ENCODE measurements around the gene KLHL3.
A peak's percentile ranks its signal among the peaks of the same experiment; 100 is the strongest.

The KLHL3 gene

DNA sequence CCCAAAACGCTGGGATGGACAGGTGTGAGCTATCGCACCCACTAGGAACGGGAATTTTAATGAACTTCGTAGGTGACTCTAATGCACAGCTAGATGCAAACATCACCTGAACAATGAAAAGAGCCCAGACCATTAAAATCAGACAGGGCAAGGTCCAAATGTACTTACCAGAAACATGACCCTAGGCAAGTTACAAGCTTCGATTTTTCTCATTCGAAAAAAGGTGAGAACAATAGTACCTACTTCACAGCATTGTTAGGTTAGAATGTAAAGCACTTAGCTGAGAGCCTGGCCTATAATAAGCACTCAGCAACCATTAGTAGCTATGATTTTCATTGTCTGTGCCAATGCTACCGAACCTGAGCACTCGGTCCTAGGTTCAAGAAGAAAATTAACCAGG is 5.8 kb upstream of the KLHL3 start:
- DNase-seq: no peak

DNA sequence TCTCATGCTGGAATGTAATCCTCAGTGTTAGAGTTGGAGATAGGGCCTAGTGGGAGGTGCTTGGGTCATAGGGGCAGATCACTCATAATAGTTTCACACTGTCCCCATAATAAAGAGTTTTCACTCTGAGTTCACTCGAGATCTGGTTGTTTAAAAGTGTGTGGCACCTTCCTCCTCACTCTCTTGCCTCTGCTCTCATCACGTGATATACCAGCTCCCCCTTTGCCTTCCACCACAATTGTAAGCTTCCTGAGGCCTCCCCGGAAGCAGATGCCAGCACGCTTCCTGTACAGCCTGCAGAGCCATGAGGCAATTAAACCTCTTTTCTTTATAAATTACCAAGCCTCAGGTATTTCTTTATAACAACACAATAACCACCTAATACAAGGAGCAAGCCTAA is 3.8 kb upstream of the KLHL3 start:
- DNase-seq: no peak

DNA sequence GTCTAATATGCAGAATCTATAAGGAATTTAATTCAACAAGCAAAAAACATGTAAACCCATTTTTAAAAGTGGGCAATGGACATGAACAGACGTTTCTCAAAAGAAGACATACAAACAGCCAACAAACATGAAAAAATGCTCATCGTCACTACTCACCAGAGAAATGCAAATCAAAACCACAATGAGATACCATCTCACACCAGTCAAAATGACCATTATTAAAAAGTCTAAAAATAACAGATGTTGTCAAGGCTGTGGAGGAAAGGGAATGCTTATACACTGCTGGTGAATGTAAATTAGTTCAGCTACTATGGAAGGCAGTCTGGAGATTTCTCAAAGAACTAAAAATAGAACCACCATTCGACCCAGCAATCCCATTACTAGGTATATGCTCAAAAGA is 3.1 kb upstream of the KLHL3 start:
- DNase-seq: no peak

DNA sequence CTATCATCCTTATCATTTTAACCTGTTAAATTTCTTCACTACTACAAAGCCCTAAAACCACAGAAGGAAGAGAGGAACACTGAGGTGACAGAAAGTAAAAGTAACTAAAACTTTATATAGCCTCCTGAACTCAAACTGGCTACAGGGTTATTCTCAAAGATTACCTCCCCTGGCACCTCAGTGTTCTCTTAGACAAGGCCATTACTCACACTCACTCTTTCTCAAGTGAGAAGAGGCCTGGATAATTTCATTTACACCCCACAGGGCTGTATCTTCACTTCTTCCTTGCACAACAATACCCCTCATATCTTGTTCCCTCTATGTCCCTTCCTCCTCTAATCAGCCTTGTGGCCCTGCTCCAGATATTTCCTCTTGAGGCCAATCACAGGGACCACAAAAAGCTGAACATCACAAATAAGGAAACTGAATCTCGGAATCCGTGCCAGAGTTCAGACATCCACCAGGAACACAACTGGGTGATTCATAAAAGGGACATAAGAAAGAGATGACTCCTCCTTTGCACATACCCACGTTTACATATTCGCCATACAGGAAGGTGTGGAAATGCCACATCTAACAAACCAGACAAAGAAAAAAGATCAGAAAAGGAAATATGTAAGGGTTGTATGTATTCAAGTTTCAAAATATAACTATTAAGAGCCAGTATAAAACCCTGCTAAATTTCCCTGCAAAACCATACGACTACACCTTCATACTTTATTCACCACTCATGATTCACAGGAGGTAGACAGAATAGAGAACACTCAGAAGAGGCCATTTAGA is 1.7 kb upstream of the KLHL3 start:
- peak; percentile 62 for DNase-seq

DNA sequence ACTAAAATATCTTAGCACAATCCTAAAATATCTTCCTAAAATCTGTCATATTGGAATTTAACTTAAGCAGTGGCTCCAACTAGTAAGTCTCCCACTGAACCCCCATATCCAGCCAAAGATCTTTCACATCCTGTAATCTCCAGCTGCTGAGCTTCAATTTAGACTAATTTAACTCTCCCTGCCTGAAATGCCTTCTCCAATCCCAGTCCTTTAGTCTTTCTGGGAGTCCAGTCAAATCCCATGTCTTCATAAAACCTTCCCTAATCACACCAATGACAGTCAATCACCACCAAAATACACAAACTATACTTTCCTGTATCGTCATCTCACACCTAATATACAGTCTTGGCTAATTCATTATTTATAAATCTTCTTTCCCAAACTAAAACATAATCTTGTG is 607 bp upstream of the KLHL3 start:
- DNase-seq: no peak

DNA sequence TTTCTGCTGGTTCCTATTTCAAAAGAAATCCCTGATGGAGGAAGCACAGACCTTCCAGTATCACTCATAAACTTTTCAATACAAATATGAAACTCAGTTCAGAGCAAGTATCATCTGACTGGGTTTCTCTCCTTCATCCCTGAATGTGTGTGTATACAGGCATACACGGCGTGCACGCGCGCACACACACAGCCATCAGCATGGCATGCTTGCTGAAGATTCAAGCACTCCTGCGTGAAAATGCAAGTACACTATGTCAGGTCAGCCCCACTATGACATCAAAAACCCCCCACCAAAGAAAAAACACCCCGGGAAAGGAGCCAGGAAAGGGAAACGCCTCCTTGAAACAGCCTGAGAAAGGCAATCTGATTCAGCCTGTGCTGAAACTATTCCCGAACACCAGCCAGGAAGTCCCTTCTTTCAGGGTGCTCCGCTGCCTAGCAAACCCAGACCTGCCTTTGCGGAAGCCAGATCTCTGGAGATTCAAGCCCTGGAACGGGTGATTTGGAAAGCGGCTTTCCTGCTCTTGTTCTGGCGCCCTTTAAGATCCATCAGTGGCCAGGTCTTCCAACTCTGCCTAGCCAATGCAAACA is 831 bp downstream of the KLHL3 start:
- DNase-seq: peak; percentile 71

DNA sequence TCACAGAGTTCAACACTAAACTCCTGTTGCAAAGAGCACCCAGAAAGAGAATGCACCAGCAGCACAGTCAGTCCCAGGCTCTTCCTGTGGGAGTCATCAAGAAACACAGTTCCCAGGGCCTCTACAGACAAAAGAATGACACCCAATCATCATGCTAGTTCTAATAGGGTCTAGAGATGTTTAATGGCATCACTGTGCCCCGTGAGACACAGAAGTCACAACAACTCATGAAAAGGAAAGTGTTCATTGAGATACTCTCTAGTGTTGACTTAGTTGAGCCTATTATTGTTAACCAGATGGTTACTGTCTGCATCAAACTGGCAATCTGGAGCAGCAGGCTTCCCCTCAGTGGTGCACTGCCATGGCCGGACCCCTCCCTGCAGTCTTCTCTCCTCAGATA is 1.6 kb downstream of the KLHL3 start:
- DNase-seq: no peak

DNA sequence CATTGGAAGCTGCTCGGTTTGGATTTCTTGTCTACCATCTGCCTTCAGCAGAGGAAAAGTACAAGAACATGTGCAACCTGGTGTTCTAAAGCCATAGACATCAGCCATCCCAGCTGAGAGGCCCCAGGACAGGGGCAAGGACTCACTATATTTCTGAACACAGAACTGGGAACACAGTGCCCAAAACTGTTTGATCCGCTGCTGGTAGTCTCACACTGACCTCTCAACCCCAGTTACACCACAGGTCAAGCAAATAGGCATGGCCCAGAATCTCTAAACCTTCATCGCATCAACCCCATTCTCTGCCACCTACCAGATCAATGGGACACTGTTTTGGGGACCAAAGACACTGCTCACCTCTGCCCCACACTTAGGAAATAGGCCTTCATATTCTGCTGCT is 2.0 kb downstream of the KLHL3 start:
- no peak for DNase-seq

DNA sequence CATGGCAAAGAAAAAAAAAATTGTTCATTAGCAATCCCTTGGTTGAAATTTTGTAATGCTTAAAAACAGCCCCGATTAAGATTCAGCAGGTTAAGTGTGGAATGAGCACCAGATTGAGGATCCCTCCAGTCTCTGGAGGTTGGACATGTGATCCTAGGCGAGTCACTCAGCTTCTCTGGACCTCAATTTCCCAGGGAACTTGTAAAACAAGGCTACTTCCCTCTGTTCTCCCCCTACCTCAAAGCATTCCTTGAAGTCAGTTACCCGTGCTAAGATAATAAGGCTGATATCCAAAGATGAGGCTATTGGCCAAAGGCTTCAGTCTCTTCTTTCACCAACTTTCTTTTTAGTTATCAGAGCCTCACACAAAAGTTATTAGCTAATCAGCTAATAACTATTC is 2.9 kb downstream of the KLHL3 start:
- no peak for DNase-seq

DNA sequence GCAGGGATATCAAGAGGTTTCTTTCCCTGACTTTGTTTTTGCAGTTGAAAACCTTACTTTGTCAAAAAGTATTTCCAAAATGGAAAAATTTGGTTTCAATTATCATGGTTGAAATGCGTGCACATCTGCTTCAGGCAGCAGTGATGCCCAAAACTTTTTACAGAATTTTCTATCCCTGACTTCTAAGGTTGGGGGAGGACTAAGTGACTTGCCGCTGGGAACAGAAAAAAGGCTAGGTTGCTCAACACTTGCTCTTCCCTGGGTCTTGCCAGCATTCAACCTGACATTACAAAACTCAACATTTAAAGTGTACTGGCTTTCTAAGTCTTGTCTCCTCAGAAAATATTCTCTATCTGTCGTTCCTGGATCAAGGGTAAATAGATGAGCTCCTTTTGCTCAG is 4.7 kb downstream of the KLHL3 start:
- no peak for DNase-seq

DNA sequence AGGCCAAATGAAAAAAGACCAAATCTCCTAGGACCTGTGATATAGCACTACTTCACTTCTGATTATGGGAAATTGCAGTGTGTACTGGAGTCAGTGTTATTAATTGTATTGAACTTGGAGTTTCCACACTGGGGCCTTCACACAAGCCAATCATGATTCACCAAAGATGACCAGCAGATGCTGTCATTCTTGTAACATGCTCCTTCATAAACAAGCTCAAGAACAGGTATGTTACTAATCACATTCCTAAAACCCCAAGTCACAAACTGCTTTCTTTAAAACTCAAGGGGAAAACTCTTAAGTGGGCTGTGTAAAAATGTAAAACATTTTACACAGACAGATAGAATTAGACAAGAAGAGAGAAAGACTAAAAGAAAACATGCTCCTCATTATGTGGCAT is 5.6 kb downstream of the KLHL3 start:
- no peak for DNase-seq

DNA sequence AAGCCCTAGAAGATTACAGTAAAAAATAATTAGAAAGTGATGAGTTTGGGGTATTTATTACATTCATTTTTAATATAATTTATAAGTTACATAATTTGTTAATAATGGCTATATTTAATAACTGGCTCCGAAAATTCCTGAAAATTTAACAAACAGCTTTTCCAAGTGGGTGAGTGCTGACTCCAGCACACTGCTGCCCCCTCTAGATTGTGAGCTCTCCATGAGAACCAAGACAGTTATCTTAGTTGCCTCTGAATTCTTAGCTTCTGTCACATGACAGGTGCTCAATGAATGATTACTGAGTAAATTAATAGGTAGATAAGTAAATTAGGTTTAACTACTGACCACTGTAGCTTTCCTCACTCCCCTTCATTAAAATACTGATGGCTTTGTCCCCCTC is 7.8 kb downstream of the KLHL3 start:
- no peak for DNase-seq

DNA sequence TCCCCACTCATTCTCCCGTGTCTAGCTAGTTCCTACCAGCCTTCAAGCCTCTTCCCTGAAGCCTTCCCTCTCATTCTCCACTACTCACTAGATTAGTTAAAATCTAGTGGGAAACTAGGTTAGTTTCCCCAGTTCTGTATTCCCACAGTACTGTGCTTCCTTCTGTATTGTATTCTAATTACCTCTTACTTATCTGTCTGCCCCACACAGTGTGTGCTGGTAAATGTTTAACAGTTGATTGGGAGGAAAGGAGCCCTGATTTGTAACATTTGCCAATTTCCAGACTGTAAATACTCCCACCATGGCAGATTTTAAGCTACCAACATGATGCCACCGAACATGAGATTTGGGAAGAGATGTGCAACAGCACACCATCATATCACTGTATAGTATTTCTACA is 8.3 kb downstream of the KLHL3 start:
- no peak for DNase-seq

DNA sequence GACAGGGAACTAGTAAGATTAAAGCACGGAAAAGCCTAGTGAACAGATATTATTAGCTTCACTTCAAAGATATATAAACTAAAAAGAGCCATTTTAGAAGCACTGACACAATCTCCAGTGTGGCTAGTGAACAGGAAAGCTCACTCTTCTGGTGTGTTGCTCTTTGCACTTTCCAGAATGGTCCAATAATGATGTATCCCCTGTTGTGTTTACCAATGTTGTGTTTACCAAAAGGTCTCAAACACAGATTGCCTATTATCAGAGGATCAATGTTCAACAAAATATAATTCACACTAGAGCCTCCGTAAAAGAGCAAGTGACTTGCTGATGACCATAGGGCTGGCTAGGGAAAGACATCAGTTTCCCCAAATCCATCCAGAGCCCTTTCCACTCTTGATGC is 11.6 kb downstream of the KLHL3 start:
- no peak for DNase-seq

DNA sequence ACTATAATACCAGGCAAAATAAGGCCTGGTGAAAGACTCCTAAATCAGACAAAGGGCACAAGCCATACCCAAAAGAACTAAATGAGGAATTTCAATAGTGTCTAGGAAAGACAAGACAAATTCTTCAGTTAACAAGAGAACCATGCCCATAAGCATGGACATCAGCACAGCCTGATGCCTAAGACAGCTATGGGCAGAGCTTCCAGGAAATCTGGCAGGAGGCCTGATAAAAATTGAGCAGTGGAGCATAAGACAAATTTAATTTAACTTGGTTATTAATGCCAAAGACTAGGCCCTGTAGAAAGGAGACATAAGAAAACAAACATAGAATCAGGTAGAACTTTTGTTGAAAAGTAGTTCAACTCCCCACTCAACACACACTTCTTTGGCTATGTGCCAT is 17.3 kb downstream of the KLHL3 start:
- DNase-seq: no peak

DNA sequence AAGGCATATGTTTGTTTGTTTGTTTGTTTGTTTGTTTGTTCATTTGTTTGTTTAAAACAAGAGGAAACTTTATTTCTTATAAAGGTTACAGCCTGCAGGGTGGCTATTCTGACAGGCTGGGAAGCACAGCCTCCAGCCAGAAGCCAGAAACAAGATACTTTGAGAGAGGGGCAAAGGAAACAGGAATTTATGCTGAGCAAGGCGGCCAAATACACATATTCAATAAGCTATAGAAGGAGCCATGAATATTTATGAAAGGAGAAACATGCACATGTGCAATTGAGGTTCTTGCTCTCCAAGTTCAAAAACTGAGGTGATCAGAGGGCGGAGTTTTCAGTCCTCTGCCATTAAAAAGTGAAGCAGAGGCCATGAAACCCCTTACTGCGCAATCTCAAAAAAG is 19.6 kb downstream of the KLHL3 start:
- DNase-seq: no peak

DNA sequence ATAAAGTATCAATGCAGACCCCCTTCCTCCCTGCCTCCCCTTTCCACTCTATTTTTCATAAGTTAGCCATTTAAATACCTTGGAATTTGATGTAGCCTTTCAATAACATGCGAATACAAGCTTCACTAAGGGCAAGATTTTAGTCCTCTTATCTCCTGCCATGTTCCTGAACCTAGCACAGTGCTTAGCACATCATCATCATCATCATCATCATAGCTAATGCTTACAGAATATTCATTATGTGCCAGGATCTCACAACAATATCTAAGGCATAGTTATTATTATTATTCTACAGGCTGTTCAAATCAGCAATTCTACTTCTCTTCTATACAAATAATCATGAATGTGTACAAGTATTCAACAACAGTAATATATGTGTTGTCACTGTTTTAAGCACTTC is 20.4 kb downstream of the KLHL3 start:
- no peak for DNase-seq

DNA sequence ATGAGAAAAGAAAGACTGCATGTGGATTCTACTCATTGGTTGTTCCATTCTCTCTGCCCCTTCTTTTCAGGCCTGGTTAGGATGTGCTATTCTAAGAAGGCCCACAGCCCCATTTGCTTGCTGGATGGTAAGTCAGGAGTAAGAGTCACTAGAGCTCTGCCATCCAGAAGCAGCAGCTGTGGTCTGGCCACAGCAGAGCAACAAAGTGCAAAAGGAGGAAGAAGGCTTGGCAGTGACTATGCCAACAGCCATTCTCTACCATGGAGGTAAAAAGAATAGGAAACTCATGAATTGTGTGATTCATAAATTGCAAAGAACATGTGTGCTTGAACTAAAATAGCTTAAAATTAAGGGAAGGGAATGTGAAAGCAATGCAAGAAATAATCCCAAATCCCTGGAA is 20.9 kb downstream of the KLHL3 start:
- no peak for DNase-seq

DNA sequence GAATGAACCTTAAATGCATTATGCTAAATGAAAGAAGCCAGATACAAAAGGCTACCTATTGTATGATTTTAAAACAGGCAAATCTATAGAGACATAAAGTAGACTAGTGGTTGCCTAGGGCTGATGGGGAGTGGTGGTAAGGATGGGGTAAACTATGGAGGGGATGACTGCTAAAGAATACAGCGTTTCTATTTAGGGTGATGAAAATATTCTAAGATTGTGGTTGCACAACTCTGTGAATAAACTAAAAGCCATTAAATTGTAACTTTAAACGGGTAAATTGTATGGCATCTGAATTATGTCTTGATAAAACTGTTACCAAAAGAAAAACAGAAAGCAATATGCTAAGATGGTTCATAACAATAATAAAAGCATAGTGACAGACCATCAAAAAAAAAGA is 21.4 kb downstream of the KLHL3 start:
- DNase-seq: no peak

DNA sequence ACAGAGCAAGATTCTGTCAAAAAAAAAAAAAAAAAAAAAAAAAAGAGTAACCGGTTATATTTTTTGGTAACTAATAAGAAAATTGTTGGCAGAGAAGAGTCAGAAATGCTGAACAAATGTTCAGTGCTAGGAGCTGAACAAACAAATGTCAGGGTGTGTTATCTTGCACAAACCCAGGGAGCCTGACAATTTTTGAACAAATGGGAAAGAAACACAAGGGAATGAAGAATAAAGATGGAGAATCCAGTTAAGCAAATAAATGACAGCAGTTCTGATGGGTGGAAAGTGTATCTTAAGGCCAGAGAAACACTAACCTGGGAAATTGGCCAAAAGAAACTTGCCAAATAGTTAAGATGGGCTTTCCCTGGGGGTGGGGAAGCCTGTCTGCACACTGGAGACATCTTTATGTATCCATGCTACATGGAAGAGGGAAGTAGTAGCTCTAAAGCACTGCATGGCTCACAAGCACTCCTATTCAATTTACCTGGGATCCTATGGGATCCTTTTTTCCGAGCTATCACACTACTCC is 23.7 kb downstream of the KLHL3 start:
- no peak for DNase-seq

DNA sequence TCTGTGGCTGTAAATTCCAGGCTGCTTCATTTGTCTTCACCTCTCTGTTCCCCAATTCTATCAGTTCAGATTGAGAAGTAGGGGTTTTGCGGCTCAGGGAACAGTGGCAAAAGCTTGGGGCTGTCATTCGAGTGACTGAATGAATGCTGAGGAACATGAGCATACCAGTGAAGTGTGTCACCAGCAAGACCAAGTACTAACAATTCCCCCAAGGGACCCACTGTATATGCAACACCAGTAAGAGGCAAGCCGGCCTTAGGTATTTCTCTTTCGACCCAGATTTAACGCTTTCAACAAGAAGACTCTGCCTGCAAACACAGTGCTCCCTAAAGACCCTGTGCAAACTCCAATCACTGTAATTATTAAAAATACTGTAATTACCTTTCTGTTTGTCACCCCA is 25.8 kb downstream of the KLHL3 start:
- DNase-seq: no peak

DNA sequence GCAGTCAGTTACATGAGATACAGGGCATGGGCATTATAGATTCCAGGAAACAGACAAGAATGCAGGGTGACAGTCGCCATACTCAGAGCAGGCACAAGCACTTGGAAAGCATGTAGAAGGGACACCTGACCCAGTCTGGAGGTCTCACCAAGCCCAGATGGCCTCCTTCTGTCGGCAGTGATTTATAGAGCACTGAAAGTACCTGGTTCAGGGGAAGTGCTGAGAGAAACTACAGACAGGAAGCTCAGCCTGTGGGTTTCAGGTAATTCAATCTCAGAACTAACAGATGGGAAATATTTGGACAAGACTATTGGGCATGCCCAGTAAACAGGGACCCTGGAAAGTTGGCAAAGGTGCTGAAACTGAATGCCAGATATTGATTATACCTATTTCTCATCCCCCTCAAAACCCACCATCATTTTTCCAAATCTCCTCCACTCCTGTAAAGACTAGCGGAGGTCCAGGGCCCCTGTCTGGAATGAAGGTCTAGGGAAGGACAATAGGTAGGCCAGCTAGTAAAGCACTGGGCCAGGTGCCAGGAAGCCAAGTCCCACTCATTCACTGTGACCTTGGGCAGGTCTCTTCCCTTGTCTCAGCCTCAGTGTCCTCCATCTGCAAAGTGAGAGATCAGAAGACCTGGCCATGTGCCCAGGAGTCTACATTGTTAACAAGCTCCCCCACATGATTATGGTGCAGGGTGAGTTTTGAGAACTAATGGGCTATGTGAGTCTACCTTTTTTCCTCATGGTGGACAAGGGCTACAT is 26.9 kb downstream of the KLHL3 start:
- DNase-seq: no peak

DNA sequence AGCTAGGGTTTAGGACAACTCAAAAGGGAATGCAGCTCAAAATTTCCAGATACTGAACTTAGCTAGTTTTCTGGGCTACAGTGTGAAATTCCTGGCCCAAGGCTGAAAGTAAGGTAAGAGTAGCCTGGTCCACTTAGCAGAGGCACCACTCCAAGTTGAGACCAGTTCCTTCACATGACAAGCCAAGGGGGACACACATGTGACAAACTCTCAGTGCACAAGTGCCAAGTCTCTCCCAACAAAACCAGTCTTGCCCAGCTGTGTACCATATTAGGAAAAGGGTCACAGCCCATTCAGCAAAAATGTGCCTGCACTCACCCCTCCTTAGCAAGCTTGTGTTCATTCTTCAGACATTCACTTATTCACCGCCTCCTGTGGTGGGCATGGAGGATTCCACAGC is 27.8 kb downstream of the KLHL3 start:
- DNase-seq: no peak

DNA sequence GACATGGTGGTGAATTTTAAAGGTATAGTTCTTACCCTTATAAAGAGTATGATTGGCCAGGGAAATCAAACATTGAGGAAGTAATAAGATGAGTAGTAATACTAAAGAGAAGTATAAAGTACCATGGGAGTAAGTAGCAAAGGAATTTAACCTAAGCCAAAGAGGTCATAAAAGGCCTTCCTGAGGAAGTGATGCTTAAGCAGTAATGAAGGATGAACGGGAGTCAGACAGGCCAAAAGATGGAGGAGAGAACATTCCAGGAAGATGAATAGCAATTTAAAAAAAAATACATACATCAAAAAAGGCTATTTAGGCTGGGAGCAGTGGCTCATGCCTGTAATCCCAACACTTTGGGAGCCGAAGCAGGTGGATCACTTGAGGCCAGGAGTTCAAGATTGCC is 29.0 kb downstream of the KLHL3 start:
- no peak for DNase-seq
